GM18909 (cell line): ENCODE data around the gene RPS13.
"Not testable (repeated sequence)": the region's sequence is repeated elsewhere in the genome, so short reads cannot be mapped to it uniquely, and the experiment has no call there.

Experiments
- ATAC-seq: cut with Tn5 transposase; IDR thresholded peaks from one replicate; pipeline ENCODE4 v1.9.1; 2021; ENCODE audit warnings: mild to moderate bottlenecking; ENCODE audit not compliant: unreplicated experiment, poor library complexity

Gene RPS13

DNA sequence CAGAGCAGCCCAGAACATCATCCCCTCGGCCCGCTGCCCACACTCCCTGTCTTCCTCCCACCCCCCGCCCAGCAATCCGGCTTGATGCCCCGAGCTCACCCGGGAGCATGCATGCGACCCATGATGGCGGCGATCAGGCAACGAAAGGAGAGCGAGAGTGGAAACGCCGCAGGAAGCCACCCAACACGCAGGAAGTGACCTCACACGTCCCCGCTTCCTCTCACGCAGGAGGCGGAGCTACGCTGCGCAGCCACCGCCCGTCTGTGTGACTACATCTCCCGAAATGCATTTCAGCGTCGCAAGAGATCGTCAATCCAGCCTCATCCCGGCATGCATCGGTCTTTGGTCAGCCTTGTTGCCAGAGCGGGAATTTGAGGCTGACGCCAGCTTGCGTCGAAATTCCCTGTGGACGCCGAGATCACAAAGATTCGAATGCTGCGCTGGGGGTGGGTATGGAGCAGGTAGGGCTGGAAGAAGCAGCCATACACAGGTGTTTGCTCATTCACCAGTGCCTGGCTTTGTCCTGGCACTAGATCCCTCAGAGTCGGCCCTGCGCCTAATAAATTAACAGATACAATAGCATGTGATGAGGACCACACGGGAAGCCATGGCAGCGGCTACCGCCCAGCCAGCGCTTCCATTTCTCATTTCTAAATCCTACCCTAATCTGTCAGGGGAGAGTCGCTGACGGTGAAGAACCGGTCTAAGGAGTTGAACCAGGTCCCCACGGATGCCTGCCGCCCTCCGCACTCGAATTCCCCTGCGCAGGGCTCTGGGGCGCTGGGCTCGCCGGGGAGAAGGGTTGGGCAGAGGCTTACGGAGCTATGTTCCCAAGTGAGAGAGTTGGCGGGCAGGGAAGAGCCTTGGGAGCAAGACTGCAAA is at the start of gene RPS13:
Gene RPS13 (minus strand): TSS at position 148 of the 882 bp plus-strand sequence. CDS start 26 bp downstream, at position 122.
- peak; percentile 96 for ATAC-seq

DNA sequence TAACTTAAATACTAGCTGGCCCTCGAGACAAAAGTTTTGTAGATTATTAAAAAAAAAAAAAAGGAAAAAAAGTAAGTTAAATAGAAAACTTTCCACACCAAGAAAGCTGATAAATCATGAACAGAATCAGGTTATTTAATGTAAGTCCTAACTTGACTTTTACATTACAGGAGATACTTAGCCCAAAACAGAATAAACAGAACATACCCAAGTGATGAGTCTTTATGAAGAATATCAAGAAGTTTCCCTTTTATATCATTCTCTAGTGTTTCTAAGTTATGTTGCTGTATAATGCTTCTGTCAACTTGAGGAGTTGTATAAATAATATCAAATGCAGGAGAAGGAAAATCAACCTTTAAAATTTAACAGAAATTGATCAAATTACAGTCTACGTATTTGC is 44.5 kb upstream of the RPS13 start:
- no peak for ATAC-seq

- ATAC-seq = no peak
These were observed 39.8 kb upstream of the RPS13 start for GRCh38 chr11:17117262-17117661.

DNA sequence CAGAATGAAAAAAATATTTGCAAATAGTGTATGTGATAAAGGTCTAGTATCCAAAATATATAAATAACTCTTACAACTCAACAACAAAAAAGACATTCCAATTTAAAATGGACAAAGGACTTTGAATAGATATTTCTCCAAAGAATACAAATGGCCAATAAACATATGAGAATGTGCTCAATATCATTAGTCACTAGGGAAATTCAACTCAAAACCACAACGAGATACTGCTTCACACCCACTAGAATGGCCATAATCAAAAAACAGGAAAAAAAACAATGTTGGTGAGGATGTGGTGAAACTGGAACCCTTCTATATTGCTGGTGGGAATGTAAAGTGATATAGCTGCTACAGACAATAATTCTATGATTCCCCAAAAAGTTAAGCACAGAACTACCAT is 38.6 kb upstream of the RPS13 start:
- no peak for ATAC-seq

GRCh38 chr11:17107745-17108144 is 30.3 kb upstream of the RPS13 start:
- not testable (repeated sequence) for ATAC-seq

GRCh38 chr11:17105404-17106040 is 28.1 kb upstream of the RPS13 start:
- not testable (repeated sequence) for ATAC-seq

GRCh38 chr11:17102462-17102861 is 25.0 kb upstream of the RPS13 start:
- no peak for ATAC-seq

GRCh38 chr11:17098658-17099057 is 21.2 kb upstream of the RPS13 start:
- ATAC-seq = no peak

GRCh38 chr11:17098038-17098437 is 20.6 kb upstream of the RPS13 start:
- ATAC-seq = no peak

- ATAC-seq = not testable (repeated sequence)
These were observed 8.5 kb upstream of the RPS13 start for GRCh38 chr11:17085976-17086375.

DNA sequence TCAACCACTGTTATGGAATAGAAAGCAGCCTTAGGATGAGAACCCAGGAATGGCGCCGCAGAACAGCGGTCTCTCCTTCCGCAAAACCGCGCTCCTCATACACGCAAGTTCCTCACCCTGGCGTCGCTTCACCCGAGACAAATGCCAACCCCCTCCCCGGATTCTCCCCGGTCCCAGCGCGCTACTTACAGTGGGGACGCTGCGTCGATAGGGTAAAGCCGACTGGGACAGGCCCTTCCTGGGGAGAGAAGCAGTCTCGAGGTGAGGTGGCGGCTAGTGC is 287 bp downstream of the RPS13 start:
- ATAC-seq = peak; percentile 17

- ATAC-seq = no peak
These were observed 789 bp downstream of the RPS13 start for GRCh38 chr11:17076517-17077239.

- ATAC-seq = no peak
These were observed 2.0 kb downstream of the RPS13 start for GRCh38 chr11:17075506-17075905.

- no peak for ATAC-seq
These were observed 4.0 kb downstream of the RPS13 start for GRCh38 chr11:17073370-17074027.

DNA sequence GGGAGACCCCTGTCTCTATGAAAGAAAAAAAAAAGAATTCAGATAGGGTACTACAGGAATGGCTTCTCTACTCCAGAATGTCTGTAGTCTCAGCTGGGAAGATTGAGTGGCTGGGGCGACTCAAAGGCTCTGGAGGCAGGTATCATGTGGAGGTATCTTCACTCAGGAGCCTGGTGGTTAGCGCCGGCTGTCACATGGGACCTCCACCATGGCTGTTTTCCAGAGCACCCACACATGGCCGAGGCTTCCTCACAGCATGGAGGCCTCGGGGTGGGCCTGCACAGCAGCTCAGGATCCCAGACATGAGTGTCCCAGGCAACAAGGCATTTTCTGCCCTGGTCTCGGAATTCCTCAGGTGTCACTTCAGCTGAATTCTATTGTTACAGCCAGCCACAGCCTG is 10.1 kb downstream of the RPS13 start:
- no peak for ATAC-seq

- no peak for ATAC-seq
These were observed 10.8 kb downstream of the RPS13 start for GRCh38 chr11:17066691-17067090.

- no peak for ATAC-seq
These were observed 14.1 kb downstream of the RPS13 start for GRCh38 chr11:17063171-17064002.

DNA sequence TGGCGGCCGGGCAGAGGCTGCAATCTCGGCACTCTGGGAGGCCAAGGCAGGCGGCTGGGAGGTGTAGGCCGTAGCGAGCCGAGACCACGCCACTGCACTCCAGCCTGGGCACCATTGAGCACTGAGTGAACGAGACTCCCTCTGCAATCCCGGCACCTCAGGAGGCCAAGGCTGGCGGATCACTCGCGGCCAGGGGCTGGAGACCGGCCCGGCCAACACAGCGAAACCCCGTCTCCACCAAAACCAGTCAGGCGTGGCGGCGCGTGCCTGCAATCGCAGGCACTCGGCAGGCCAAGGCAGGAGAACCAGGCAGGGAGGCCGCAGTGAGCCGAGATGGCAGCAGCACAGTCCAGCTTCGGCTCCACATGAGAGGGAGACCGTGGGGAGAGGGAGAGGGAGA is 26.3 kb downstream of the RPS13 start:
- not testable (repeated sequence) for ATAC-seq

DNA sequence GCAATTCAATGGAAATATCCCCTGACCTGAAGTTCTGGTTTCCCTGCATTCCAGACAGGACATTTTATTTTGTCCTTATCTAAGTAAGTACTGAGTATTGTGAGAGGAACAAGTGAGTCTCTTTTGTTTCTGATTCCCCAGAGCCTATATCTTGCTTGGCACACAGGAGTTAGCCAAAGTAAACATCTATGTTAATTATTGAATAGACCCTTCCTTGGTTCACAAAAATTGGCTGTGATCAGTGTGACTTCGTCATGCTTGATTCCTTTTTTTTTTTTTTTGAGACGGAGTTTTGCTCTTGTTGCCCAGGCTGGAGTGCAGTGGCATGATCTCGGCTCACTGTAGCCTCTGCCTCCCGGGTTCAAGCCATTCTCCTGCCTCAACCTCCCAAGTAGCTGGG is 29.0 kb downstream of the RPS13 start:
- ATAC-seq = not testable (repeated sequence)

DNA sequence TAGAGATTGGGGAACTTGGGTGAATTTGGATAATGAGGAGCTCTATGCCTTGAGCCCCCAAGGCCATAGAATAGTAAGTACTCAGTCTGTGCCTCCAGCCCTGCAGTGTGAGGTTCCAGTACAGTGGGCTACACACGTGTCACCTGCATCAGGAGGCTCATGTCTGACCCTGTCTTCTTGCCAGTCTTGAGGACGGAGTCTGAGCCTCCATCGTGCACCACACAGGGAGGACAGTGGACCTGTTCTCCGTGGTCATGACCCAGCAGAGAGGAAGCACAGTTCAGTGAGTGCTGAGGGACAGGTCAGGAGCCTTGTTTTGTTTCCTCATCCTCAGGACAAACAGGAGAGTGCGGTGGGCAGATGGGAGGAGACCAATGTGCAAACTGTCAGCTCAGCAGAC is 30.8 kb downstream of the RPS13 start:
- ATAC-seq = no peak
